ENCODE results near the gene CRYBG3. TPM values are rescaled to one million over a fixed set of nuclear protein-coding genes. Genes with fewer than 3 reads are reported as not detected.
A peak's percentile ranks its signal among the peaks of the same experiment; 100 is the strongest.

The CRYBG3 gene
- total RNA-seq, 1 donor from 2014 or later, result 22.6 TPM

- Histone ChIP-seq H3K27ac (no peak overlapping the region), H3K9me3 (no peaks in the 10 kb centered on the region), H3K36me3 (peaks cover 0 to 4% of the 10 kb centered on the region in 2 donors), H3K4me1 (no peaks in the 10 kb centered on the region), H3K4me3 (no peak overlapping the region), H3K27me3 (no peaks in the 10 kb centered on the region)
- no peak for DNase-seq (ENCODE audit: extremely low spot score in 2 of 2)
- TF ChIP-seq POLR2AphosphoS5 (IDR thresholded peaks at IDR 0.05; ENCODE audit: insufficient read depth in 1 of 2, low read depth in 1 of 2), result no peak
- no peak for TF ChIP-seq POLR2A (IDR thresholded peaks at IDR 0.05)
- TF ChIP-seq, protein P1, sequence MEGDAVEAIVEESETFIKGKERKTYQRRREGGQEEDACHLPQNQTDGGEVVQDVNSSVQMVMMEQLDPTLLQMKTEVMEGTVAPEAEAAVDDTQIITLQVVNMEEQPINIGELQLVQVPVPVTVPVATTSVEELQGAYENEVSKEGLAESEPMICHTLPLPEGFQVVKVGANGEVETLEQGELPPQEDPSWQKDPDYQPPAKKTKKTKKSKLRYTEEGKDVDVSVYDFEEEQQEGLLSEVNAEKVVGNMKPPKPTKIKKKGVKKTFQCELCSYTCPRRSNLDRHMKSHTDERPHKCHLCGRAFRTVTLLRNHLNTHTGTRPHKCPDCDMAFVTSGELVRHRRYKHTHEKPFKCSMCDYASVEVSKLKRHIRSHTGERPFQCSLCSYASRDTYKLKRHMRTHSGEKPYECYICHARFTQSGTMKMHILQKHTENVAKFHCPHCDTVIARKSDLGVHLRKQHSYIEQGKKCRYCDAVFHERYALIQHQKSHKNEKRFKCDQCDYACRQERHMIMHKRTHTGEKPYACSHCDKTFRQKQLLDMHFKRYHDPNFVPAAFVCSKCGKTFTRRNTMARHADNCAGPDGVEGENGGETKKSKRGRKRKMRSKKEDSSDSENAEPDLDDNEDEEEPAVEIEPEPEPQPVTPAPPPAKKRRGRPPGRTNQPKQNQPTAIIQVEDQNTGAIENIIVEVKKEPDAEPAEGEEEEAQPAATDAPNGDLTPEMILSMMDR (IDR thresholded peaks at IDR 0.05), result no peak
- intact Hi-C loops (cut with DNase I), result no loop called here
Measured at GRCh38 chr3:97848779-97849178, 27.0 kb downstream of the CRYBG3 start.

DNA sequence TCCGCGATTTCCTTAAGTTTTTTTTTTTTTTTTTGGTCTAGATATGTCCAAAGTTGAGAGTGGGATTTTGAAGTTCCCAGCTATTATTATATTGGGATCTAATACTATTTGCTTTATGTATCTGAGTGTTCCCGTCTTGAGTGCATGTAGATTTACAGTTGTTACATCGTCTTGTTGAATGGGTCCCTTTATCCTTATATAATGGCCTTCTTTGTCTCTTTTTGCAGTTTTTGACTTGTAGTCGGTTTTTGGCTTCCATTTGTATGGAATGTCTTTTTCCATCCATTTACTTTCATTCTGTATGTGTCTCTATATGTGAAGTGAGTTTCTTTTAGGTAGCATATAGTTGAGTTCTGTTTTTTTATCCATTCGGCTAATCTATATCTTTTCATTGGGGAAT, 35.6 kb downstream of the CRYBG3 start:
- no peak overlapping the region for H3K27ac ChIP-seq
- no peak for TF ChIP-seq POLR2AphosphoS5 (IDR thresholded peaks at IDR 0.05; ENCODE audit: insufficient read depth in 1 of 2, low read depth in 1 of 2)
- TF ChIP-seq POLR2A (IDR thresholded peaks at IDR 0.05), result no peak
- TF ChIP-seq, protein P1 (IDR thresholded peaks at IDR 0.05), result no peak
- H3K36me3 ChIP-seq, result no peaks in the 10 kb centered on the region
- peaks cover 3% of the 10 kb centered on the region for H3K4me1 ChIP-seq
- intact Hi-C loops (cut with DNase I), result no loop called here
- H3K4me3 ChIP-seq, result no peak overlapping the region
- no peaks in the 10 kb centered on the region for H3K9me3 ChIP-seq
- DNase-seq (ENCODE audit: extremely low spot score in 2 of 2), result no peak
- H3K27me3 ChIP-seq, result no peaks in the 10 kb centered on the region

DNA sequence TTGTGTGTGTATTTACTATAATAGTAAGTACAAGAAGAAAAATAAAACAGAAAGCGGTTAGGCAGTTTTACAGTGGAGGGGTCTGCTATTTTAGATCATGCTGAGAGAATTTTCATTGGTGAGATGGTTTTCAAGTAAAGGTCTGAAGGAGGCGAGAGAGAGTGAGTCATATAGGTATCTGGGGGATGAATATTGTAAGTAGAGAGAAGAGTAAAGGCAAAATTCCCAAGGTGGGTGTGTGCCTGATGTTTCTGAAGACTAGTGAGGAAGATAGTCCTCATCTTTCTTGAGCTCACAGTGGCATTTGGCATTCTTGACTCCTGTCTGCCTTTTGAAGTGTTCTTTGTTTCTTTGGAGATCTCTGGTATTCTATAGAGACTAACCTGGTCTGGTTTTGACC, 38.6 kb downstream of the CRYBG3 start:
- TF ChIP-seq, protein P1 (IDR thresholded peaks at IDR 0.05), result no peak
- TF ChIP-seq POLR2A (IDR thresholded peaks at IDR 0.05), result no peak
- TF ChIP-seq POLR2AphosphoS5 (IDR thresholded peaks at IDR 0.05; ENCODE audit: insufficient read depth in 1 of 2, low read depth in 1 of 2), result no peak

GRCh38 chr3:97862582-97862981, 40.8 kb downstream of the CRYBG3 start:
- peaks cover 15% of the 10 kb centered on the region for H3K4me1 ChIP-seq
- no peaks in the 10 kb centered on the region for H3K9me3 ChIP-seq
- TF ChIP-seq, protein P1 (IDR thresholded peaks at IDR 0.05), result no peak
- TF ChIP-seq POLR2A (IDR thresholded peaks at IDR 0.05) (no peak), POLR2AphosphoS5 (IDR thresholded peaks at IDR 0.05; ENCODE audit: insufficient read depth in 1 of 2, low read depth in 1 of 2) (no peak)
- H3K4me3 ChIP-seq, result no peak overlapping the region
- H3K36me3 ChIP-seq, result no peaks in the 10 kb centered on the region
- DNase-seq (ENCODE audit: extremely low spot score in 2 of 2), result no peak
- intact Hi-C loops (cut with DNase I), result no loop called here
- H3K27me3 ChIP-seq, result no peaks in the 10 kb centered on the region
- no peak overlapping the region for H3K27ac ChIP-seq

More for the DNA sequence above, 38.6 kb downstream of the CRYBG3 start:
- H3K4me3 ChIP-seq, result no peak overlapping the region
- DNase-seq (ENCODE audit: extremely low spot score in 2 of 2), result no peak
- no peaks in the 10 kb centered on the region for H3K27me3 ChIP-seq
- H3K27ac ChIP-seq, result no peak overlapping the region
- H3K36me3 ChIP-seq, result no peaks in the 10 kb centered on the region
- intact Hi-C loops (cut with DNase I), result no loop called here
- no peaks in the 10 kb centered on the region for H3K9me3 ChIP-seq
- H3K4me1 ChIP-seq, result peaks cover 15% of the 10 kb centered on the region

- peak in 1 of 2 donors; percentile 49 for TF ChIP-seq POLR2AphosphoS5 (IDR thresholded peaks at IDR 0.05; ENCODE audit: insufficient read depth in 1 of 2, low read depth in 1 of 2)
- TF ChIP-seq POLR2A (IDR thresholded peaks at IDR 0.05), result no peak
- intact Hi-C loops (cut with DNase I), result no loop called here
- DNase-seq (ENCODE audit: extremely low spot score in 2 of 2), result no peak
- Histone ChIP-seq H3K27ac (no peak overlapping the region), H3K27me3 (no peaks in the 10 kb centered on the region), H3K4me1 (peaks cover 15% of the 10 kb centered on the region), H3K36me3 (no peaks in the 10 kb centered on the region), H3K4me3 (no peak overlapping the region), H3K9me3 (no peaks in the 10 kb centered on the region)
Measured at GRCh38 chr3:97863031-97863430, 41.2 kb downstream of the CRYBG3 start.

All from vagina (tissue), 2 donors.